ENCODE data around the gene SCARB2.

DNA sequence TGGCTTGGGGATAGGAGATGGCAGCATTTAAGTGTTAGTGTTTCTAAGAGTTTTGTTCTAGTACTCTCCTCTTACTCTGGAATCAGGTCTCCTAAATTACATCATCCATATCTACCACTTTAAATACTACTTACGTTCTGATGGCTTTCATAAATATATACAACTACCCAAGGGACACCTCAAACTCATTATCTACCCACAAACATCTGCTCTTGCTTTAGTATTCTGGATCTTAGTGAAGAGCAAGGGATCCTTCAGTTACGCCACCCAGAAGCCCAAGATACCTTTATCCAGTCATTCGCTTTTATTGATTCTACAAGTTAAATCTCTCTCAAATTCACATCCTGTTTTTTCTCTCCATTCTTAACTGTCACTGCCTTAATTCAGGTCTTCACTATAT is 72.4 kb downstream of the SCARB2 start:
- TF ChIP-seq, protein P1, sequence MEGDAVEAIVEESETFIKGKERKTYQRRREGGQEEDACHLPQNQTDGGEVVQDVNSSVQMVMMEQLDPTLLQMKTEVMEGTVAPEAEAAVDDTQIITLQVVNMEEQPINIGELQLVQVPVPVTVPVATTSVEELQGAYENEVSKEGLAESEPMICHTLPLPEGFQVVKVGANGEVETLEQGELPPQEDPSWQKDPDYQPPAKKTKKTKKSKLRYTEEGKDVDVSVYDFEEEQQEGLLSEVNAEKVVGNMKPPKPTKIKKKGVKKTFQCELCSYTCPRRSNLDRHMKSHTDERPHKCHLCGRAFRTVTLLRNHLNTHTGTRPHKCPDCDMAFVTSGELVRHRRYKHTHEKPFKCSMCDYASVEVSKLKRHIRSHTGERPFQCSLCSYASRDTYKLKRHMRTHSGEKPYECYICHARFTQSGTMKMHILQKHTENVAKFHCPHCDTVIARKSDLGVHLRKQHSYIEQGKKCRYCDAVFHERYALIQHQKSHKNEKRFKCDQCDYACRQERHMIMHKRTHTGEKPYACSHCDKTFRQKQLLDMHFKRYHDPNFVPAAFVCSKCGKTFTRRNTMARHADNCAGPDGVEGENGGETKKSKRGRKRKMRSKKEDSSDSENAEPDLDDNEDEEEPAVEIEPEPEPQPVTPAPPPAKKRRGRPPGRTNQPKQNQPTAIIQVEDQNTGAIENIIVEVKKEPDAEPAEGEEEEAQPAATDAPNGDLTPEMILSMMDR (IDR thresholded peaks at IDR 0.05) = no peak
- TF ChIP-seq POLR2A (IDR thresholded peaks at IDR 0.05) = no peak

Measured in heart left ventricle (tissue), 13 donors.